WI38 (cell line): ENCODE data around the gene EN2.

ENCODE experiments used
- H3K4me3 ChIP-seq: 2 replicates; pipeline ENCODE4 v1.5.1; 2011; ENCODE audit warnings: low read depth, mild to moderate bottlenecking, control low read depth, low read length
- CTCF ChIP-seq: IDR thresholded peaks from 2 replicates; pipeline ENCODE4 v1.5.1; 2012; ENCODE audit warnings: low read depth, mild to moderate bottlenecking, control low read depth, low read length

EN2 gene

DNA sequence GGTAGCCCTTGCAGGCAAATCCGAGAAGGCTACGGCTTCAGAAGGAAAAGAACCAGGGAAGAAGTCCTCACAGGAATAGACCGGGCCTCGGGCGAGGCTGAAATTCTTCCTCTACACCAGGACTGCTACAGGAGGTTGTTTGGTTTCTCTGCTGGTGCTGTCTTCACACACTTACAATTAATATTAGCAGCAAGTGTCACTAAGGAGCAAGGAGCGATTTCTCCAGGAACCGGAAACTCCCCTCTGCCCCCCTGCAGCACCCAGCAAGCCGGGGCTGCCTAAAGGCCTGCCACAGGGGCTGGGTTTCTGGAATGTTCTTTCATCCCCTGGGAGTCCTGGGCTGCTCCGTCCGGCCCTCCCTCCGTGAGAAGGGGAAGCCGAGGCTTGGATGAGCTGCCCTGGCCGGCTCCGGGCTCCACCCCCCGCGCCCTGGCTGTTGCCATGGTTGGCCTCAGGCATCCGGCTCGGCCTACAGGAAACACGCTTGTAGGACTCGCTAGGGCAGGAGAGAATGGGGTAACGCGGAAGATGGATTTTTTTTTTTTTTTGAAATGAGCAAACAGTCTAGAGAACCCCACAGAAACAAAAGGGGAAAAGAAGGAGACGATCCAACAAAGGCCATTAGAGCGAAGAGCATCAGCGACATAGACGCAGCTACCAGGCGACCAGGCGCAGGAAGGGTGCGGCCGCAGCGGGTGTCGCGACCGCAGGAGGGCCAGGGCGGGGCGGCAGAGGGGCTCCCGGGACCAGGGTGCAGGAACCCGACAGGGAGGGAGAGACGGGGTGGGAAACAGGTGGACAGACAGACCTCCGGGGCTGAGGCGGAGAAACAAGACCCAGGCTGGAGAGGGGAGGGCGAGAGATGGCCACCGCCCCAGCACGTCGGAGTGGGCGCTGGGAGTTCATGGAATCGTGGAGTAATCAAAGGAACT, 33.0 kb downstream of the EN2 start:
- H3K4me3 ChIP-seq: no peak overlapping the region
- no peak for TF ChIP-seq CTCF

DNA sequence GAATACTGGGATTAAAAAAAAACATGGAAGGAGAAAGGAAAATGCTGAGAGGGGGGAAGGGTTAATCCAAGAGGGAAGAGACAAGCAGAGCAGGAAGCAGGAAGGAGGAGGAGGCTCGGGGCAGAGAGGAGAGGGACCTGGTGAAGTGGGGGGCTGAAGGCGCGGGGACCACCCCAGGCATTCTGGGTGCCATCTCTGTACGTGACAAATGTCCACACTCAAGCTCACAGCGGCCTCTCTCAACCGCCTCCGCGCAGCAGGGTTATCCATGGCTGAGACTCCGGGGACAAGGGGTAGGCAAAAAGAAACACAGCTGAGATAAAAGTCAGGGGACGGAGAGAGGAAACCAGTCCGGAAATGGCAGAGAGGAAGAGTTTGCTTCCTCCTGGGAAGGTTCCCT, 33.9 kb downstream of the EN2 start:
- H3K4me3 ChIP-seq: no peak overlapping the region
- TF ChIP-seq CTCF: no peak

DNA sequence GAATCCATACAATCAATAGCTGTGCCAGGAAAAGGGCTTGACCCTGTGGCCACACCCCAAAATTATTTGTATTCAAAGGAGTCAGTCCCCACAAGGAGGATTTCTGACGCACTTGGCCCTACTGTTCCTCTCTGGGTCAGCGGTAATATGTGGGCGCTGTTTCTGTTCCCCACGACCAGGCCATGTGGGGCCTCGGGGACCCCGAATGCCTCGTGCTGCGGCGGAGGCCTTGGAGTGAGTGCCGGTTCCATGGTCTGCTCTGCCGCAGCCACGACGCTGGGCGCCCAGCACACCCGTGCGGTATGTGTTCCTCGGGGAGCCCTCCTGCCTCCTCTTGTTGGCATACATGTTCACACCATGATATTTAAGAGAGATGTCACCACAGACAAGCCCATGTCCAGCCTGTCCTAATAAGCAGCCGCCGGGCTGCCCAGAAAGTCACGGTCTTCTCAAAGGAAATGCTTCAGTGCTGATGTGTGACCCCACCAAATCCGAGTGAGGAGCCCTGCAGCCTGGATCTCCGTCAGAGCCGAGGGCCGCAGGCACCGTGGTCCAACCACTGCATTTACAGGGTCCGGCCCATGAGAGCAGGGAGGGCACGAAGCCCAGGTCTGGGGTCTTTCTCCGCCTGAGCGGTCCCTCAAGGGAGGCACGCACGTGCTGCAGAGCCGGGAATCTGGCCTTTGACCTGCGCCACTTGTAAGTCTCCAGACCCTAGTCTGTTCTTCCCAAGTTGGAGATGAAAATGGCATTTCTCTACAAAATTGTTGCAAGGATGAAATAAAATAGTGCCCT, 36.0 kb downstream of the EN2 start:
- no peak overlapping the region for H3K4me3 ChIP-seq
- TF ChIP-seq CTCF: no peak

DNA sequence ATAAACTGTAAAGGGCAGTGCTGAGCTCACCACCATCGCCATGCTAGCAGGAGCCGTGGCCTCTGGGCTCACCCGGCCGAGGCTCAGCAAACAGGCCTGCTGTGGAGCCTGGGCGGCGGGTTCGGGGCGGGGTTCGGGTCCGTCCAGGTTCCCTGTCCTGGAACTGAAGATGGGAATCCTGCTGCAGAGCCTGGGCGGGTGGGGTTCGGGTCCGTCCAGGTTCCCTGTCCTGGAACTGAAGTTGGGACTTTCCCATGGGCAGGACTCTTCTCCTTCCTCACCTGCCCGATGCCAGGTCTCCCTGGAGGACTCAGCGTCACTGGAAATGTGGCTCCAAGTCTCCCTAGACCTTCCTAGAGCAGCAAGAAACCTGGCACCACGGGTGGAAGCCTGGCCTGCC, 36.6 kb downstream of the EN2 start:
- H3K4me3 ChIP-seq: no peak overlapping the region

DNA sequence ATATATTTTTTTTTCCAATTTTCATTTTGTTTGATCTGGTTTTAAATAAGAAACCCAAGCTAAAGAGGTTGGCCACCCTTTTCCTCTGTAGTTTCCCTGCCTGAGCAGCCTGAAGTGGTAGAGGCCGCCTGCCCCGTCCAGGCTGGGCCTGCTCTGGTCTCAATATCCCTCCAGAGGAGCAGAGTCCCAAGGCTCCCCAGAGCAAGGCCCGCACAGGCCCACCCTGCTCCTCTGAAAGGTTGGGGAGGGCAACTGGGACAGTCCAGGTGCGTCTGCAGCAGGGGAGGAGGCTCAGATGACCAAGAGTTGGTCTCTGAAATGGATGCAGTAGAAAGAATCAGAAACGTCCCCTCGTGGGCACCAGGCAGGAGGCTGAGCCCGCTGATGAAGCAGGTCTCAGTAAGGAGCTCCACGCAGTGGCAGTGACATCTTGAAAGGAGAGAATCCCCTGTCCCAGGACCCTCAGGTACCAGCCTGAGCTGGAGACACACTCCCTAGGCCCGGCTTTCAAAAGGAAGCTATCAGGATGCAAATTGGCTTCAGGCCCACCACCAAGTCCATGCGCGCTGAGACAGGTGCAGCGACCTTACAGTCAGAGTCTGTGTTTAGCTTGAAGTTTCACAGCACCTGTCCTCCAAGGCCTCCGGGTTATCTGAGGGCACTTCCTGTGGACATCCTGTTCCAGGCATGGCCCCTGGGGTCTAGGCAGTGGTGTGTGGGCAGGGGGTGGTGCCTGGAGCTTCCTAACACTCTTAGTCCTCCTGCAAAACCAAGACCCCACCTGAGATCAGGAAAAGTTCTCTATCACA, 37.7 kb downstream of the EN2 start:
- no peak overlapping the region for H3K4me3 ChIP-seq
- no peak for TF ChIP-seq CTCF

More for the DNA sequence above, 36.6 kb downstream of the EN2 start:
- no peak for TF ChIP-seq CTCF

DNA sequence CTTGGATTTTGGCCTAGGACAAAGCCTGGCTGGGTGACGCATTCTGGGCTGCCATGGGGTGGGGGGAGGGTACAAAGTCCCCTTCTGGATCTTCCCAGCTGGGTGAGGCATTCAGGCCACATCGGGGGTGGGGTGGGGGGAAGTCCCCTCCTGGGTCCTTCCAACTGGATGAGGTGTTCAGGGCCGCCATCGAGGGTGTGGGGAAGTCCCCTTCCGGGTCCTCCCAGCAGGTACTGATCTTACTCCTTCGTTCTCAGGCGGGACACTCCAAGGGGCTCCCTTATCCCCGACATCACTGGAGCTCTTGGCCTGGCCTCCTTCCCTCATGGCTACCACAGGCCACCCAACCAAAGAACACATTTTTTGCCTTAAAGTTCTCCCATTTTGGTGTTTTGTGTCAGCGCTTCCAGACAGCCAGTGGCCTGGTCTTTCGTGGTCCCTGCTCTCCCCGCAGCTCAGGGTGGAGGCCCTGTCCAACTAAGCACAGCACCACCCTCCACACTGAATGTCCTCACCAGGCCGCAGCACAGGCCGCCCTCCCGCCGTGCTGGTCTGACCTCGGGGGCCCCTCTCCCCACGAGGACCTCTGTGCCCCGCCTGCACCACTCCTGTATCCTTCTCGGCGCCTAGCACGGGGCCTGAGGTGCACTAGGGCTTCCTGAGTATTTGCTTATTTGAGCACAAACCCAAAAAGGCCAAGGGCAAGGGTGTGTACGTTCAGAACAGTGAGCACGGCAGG, 38.5 kb downstream of the EN2 start:
- no peak for TF ChIP-seq CTCF
- no peak overlapping the region for H3K4me3 ChIP-seq
